HL-60 (cell line): ENCODE results near the gene SEMA4G.
"Not testable (repeated sequence)": the region's sequence is repeated elsewhere in the genome, so short reads cannot be mapped to it uniquely, and the experiment has no call there.

ENCODE experiments used
- DNase-seq, 2 experiments: peaks; one replicate each; pipeline ENCODE4 v3.0.0-alpha.2; 2010 to 2020; ENCODE audit warnings: low read depth in 1 of 2, low spot score in 1 of 2
- H3K27ac ChIP-seq: fragments of 250-450 bp; sonication (Bioruptor Pico); replicated peaks from 2 replicates; pipeline ENCODE4 v1.5.1; 2020; ENCODE audit warnings: mild to moderate bottlenecking, moderate library complexity
- H3K27me3 ChIP-seq: fragments of 250-450 bp; sonication (Bioruptor Pico); 2 replicates; pipeline ENCODE4 v1.5.1; 2021; ENCODE audit warnings: mild to moderate bottlenecking, moderate library complexity; ENCODE audit not compliant: insufficient read depth, poor library complexity, severe bottlenecking
- H3K4me3 ChIP-seq: replicated peaks from 2 replicates; pipeline ENCODE4 v1.5.1; 2011; ENCODE audit warnings: mild to moderate bottlenecking, control low read depth, low read length; ENCODE audit not compliant: insufficient read depth
- CTCF ChIP-seq: IDR thresholded peaks from one replicate; pipeline ENCODE4 v1.5.1; 2011; ENCODE audit warnings: low read length, control low read depth, inconsistent platforms; ENCODE audit not compliant: insufficient read depth
- GABPA ChIP-seq: IDR thresholded peaks from 2 replicates; pipeline ENCODE4 v1.6.1; 2012; ENCODE audit warnings: low read depth
- POLR2AphosphoS5 ChIP-seq: IDR thresholded peaks from 2 replicates; pipeline ENCODE4 v1.6.1; 2012; ENCODE audit warnings: low read depth
- SPI1 ChIP-seq: IDR thresholded peaks from 2 replicates; pipeline ENCODE4 v1.6.1; 2012; ENCODE audit warnings: low read depth, mild to moderate bottlenecking, borderline replicate concordance
- TF ChIP-seq, protein P1 (sequence below): IDR thresholded peaks from 2 replicates; pipeline ENCODE4 v1.6.1; 2012; ENCODE audit warnings: low read depth; ENCODE audit not compliant: insufficient replicate concordance

Gene SEMA4G

GRCh38 chr10:100970914-100971811 is 1.9 kb downstream of the SEMA4G start:
- DNase-seq = no peak
- Histone ChIP-seq H3K27me3 (no peaks in the 10 kb centered on the region), H3K4me3 (no peak overlapping the region), H3K27ac (no peak overlapping the region)
- no peak for TF ChIP-seq GABPA
- no peak for TF ChIP-seq CTCF
- no peak for TF ChIP-seq POLR2AphosphoS5
- no peak for TF ChIP-seq SPI1
- TF ChIP-seq, protein P1, sequence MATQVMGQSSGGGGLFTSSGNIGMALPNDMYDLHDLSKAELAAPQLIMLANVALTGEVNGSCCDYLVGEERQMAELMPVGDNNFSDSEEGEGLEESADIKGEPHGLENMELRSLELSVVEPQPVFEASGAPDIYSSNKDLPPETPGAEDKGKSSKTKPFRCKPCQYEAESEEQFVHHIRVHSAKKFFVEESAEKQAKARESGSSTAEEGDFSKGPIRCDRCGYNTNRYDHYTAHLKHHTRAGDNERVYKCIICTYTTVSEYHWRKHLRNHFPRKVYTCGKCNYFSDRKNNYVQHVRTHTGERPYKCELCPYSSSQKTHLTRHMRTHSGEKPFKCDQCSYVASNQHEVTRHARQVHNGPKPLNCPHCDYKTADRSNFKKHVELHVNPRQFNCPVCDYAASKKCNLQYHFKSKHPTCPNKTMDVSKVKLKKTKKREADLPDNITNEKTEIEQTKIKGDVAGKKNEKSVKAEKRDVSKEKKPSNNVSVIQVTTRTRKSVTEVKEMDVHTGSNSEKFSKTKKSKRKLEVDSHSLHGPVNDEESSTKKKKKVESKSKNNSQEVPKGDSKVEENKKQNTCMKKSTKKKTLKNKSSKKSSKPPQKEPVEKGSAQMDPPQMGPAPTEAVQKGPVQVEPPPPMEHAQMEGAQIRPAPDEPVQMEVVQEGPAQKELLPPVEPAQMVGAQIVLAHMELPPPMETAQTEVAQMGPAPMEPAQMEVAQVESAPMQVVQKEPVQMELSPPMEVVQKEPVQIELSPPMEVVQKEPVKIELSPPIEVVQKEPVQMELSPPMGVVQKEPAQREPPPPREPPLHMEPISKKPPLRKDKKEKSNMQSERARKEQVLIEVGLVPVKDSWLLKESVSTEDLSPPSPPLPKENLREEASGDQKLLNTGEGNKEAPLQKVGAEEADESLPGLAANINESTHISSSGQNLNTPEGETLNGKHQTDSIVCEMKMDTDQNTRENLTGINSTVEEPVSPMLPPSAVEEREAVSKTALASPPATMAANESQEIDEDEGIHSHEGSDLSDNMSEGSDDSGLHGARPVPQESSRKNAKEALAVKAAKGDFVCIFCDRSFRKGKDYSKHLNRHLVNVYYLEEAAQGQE = no peak

DNA sequence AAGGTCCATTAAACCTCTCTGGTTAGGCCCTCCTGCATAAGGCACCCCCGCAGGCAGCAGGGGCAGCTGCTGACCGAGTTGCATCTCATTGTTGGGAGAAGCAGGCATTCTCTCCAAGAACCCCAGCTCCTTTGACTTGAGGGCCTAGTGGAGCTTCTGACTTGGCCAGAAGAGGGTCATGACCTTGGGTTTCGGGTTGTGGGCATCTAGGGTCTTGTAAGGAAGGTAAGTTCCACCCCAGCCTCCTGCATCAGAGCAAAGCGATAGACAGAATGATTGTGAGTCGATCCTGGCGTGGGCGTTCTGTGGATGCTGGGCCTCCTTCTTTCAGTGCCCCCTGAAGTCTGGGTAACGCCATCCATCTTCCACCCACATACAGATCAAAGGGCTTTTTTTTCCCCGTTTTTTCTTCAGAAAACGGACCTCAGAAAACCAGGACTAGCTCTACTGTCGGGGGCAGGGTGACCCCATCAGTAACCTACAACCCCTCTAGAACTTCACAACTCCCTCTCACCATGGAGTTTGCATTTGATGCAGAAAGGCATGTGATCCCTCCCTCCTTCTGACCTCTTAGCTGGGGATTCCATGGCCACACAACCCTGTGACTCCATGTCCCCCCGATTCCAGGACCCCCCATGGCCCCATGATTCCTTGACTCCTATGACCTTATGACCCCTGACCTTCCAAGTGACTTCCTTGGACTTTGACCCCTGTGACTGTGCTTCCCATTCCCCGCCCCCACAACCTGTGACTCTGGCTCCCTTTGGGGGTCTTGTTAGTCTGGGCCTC is 3.0 kb downstream of the SEMA4G start:
- Histone ChIP-seq H3K27me3 (no peaks in the 10 kb centered on the region), H3K4me3 (no peak overlapping the region), H3K27ac (no peak overlapping the region)
- TF ChIP-seq, protein P1 = no peak
- TF ChIP-seq SPI1 (no peak), POLR2AphosphoS5 (no peak), GABPA (no peak), CTCF (no peak)
- no peak for DNase-seq

DNA sequence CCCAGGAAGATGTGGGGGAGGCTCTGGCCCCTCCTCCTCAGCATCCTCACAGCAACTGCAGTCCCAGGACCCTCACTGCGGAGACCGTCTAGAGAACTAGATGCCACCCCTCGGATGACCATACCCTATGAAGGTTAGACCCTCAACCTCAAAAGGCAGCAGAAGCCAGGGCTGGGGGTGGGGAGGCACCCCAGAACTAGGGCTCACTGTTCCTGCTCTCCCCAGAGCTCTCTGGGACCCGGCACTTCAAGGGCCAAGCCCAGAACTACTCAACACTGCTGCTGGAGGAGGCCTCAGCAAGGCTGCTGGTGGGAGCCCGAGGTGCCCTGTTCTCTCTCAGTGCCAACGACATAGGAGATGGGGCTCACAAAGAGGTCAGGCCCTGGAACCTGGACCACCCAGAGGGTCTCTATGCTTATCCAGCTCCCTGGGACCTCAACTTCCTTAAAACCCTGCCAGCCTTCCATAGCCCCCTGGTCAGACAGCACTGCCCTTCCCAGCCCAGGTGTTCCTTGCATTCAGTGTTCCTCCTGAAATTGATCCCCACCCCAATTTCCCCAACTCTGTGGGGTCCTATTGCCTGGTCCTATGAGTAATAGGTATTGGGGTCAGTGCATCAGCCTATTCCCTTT is 3.7 kb downstream of the SEMA4G start:
- no peak for TF ChIP-seq CTCF
- TF ChIP-seq, protein P1 = no peak
- TF ChIP-seq SPI1 = no peak
- TF ChIP-seq GABPA = no peak
- no peak for TF ChIP-seq POLR2AphosphoS5
- H3K27ac ChIP-seq = no peak overlapping the region
- DNase-seq = no peak
- H3K4me3 ChIP-seq = no peak overlapping the region
- no peaks in the 10 kb centered on the region for H3K27me3 ChIP-seq

DNA sequence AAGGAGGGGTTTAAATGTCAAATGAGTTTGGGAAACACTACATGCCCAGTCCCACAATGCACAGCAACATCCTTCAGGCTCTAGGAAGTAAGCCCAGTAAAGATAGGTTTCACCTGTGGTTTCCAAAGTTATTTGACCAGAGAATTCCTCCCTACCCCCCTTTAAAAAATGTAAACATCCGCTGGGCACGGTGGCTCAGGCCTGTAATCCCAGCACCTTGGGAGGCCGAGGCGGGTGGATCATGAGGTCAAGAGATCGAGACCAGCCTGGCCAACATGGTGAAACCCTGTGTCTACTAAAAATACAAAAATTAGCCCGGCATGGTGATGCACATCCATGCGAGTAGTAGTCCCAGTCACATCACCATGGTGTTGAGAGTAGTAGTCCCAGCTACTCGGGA is 6.1 kb downstream of the SEMA4G start:
- not testable (repeated sequence) for DNase-seq, H3K27me3 ChIP-seq, H3K27ac ChIP-seq, H3K4me3 ChIP-seq
